Central memory CD4-positive, alpha-beta T cell (primary cell): Measurements from ENCODE around the gene C3.

Source experiments
- DNase-seq: peaks from one replicate; pipeline ENCODE4 v3.0.0; 2022

The C3 gene

GRCh38 chr19:6730153-6730804 lies 9.8 kb upstream of the C3 start:
- no peak for DNase-seq

DNA sequence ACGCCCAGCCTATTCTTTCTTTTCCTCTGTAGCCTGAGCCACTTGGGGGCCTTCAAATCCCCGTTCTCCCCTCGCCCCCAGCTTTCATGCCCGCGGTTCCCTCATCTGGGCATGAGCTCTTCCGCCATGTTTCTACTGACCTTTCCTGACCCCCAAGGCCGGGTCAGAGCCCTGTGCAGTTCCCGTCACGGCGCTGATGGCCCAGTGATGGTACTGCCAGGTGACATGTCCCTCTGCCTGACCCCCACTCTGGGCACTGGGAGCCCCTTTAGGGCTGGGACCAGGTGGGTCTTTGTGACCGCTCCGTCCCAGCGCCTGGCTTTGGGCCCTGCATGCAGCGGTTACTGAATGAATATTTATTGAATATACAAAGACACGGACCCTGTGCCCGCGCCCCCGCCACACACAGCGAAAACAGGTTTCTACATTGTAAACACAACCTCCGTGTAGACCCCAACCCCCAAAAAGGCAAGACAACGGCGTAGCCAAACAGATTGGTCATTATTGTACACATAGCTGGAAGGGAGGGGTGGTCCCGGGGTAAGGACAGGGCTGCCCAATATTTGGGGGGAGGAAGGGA lies 9.2 kb upstream of the C3 start:
- no peak for DNase-seq

DNA sequence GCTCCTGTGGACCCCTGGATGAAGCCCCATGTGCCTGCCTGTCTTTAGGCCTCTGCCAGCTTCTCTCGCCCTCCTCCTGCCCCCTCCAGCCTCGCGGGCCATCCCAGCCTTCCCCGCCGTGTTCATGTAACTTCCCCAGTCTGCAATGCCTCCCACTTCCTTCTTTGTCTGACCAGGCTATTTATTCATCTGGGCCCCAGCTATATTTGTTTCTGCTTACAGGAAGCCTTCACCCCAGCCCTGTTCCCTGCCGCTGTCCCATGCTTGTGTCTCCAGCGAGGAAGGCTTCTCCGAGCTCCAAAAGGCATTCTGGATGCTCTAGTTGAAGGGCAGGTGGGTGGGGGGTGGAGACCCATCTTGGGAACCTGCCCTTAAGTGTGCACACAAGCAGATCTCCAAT lies 7.9 kb upstream of the C3 start:
- no peak for DNase-seq

- DNase-seq: no peak
These were observed 5.2 kb upstream of the C3 start for GRCh38 chr19:6725513-6726231.

DNA sequence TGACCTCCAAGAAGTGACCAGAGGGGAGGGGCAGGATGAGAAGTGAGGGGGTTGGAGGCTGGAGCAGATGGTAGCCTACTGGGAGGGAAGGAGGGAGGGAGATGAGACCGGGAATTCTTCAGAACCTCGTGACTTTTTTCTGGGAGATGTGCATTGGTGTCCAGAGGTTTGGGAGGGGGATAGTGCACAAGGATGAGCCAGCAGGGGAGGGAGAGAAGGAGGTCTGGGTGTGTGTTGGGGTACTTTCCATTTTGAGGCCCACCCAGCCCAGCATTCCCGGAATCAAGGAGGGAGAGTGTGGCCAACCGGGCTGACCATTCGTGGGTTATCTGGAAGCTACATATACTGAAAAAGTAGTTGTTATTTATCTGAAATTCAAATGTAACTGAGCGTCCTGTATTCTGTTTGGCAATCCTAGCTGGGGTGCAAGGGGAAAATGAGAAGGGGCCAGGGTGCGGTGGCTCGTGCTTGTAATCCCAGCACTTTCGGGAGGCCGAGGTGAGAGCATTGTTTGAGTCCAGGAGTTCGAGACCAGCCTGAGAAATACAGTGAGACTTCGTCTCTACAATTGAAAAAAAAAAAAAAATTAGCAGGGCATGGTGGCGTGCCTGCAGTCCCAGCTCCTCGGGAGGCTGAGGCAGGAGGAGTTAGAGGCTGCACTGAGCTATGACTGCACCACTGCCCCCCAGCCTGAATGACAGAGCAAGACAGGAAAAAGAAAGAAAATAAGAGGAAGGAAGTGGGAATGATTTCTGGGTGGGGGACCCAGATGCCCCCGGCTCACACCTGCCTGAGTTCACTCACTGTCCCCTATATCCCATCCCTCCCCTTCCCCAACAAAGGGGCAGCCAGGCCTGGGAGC lies 4.4 kb upstream of the C3 start:
- DNase-seq: no peak

DNA sequence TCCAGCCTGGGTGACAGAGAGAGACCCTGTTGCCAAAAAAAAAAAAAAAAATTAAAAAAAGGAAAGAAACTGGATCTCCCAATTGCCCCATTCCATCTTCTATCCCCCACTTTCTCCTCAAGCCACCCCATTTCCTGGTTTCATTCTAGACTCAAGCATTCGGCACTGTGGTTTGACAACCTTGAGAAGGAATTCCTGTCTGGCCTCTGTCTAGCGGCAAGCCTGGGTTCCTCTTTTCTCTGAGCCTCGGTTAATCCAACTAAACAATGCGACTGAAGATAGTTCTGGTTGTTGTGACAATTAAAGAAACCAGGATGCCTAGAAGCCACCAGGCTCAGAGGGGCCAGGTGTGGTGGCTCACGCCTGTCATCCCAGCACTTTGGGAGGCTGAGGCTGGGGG lies 3.3 kb upstream of the C3 start:
- no peak for DNase-seq

DNA sequence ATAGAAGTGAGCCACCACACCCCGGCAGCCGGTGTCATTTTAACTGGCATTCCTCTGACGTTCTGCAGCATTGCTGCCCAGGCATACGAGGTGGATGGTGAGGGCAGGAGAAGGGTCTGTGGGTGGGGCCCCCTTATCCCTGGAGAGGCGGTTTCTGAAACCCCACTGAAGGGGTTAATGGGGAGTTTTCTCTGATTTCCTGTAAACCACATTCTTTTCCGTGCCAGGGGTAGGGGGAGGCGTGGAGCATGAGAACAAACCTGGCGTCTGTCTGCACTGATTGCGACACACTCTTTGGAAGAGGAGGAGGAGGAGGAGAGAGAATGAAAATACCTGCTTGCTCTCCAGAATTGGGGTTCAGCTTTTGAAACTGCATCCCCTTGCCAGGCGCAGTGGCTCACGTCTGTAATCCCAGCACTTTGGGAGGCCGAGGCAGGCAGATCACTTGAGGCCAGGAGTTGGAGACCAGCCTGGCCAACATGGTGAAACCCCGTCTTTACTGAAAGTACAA lies 2.7 kb upstream of the C3 start:
- no peak for DNase-seq

DNA sequence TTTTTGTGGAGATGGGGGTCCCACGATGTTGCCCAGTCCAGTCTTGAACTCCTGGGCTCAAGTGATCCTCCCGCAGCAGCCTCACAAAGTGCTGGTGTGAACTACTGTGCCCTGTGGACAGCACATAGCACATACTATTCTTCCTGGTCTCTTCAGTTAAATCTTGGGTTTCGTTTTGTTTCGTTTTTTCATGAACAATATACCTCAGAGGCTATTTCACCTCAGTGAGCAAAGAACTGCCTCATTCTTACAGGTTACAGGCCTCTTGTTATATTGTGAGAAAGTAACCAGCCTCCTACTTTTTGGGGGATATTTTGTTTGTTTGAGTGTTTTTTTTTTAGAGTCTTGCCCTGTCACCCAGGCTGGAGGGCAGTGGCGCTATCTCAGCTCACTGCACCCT lies 1.3 kb upstream of the C3 start:
- DNase-seq: no peak

DNA sequence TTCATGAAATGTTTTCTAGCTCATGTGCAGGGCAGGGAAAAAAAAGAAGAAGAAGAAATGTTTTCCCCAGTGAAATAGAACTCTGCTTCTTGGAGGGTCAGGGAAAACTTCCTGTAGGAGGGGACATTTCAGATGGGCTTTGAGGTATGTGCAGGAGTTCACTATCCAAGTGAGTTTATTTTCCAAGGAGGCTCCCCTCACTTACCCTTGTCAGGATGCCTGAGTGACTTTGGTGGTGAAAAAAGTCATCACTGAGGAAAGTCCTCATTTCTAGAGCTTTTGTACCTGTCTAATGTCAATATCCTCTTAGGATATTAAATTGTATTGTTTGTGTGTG lies 656 bp upstream of the C3 start:
- no peak for DNase-seq

DNA sequence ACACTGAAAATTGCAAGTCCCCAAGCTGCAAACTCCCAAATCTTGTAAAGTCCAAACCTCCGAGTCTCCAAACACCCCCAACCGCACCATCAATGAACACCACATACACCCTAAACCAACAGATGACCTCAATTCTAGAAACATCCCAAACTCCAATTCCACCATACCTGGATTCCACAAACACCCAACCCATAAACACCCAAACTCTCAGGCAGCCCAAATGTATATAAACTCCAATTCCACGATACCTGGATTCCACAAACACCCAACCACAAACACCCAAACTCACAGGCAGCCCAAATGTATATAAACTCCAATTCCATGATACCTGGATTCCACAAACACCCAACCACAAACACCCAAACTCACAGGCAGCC lies 470 bp downstream of the C3 start:
- DNase-seq: no peak

DNA sequence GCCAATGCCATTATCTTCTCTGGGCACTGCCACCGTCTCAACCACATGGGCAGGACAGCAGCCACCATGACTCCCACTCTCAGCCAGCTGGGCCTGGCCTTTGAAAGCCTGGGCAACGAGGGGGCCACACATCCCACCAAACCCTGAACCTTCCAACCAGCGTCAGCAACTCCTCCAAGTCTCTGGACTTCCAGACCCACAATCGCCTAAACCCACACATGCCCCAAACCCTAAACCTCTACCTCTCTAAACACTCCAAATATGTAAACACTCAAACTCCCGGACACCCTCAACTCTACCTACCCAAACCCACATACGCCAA lies 949 bp downstream of the C3 start:
- DNase-seq: no peak

DNA sequence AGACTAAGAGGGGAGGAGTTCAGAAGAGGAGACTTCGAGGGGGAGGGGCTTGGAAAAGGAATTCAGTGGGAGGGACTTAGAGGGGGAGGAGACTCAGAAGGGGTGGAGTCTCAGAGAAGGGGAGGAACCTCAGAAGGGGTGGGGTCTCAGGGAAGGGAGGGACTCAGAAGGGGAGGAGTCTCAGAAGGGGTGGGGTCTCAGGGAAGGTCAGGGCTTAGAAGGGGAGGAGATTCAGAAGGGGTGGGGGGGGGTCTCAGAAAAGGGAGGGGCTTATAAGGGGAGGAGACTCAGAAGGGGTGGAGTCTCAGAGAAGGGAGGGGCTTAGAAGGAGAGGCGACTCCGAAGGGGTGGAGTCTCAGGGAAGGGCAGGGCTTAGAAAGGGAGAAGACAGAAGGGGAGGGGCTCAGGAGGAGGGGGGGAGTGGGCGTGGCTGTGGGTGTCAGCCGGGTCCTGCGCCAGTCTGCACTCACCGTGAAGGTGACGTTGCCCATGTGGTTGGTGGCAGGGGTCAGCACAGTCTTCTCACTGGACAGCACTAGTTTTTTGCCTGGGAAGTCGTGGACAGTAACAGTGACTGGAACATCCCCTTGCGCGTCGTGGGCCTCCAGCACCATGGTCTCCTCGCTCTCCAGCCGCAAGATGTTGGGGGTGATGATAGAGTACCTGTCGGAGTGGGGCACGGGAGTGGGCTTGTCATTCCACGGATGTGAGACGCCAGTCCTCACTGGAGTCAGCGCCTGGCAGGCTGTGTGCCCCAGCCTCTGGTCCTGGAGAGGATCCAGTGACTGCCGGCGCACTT lies 1.5 kb downstream of the C3 start:
- no peak for DNase-seq

DNA sequence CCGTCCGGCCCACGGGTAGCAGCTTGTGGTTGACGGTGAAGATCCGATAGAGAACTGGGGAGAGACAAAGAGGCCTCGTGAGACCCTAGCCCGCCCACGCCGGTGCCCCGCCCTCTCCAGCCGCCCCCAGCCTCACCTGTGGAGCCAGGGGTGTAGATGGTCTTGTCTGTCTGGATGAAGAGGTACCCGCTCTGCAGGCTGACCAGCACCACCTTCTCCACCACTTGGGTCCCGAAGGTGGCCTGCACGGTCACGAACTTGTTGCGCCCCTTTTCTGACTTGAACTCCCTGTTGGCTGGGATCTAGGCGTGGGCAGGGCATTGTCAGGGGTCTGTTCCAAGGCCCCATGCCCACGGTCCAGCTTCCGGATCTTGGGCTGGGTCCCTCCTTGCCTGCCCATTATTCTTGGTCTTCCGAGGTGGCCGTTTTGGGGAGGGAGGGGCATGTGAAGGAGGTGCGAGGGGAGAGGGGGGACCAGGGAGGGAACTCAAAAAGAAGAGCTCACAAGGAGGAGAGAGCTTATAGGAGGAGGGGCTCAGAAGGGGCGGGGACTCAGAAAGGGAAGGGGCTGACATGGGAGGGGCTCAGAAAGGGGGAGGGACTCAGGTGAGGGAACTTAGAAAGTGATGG lies 2.2 kb downstream of the C3 start:
- DNase-seq: no peak

DNA sequence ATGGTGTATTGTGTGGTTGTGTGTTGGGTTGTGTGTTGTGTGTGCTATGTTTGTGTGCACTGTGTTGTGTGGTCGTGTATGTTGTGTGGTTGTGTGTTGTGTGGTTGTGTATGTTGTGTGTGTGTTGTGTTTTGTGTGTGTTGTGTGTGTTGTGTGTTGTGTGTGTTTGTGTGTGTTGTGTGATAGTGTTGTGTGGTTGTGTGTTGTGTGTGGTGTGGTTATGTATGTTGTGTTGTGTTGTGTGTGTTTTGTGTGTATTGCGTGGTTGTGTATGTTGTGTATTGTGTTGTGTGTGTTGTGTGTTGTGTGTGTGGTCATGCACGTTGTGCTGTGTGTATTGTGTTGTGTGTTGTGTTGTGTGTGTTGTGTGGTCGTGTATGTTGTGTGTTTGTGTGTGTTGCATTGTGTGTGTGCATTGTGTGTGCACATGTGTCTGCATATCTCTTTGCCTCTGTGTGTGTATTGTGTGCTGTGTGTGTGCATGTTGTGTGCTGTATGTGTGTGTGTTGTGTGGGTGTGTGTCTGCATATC lies 2.9 kb downstream of the C3 start:
- DNase-seq: no peak

- DNase-seq: no peak
These were observed 3.4 kb downstream of the C3 start for GRCh38 chr19:6717036-6717435.

DNA sequence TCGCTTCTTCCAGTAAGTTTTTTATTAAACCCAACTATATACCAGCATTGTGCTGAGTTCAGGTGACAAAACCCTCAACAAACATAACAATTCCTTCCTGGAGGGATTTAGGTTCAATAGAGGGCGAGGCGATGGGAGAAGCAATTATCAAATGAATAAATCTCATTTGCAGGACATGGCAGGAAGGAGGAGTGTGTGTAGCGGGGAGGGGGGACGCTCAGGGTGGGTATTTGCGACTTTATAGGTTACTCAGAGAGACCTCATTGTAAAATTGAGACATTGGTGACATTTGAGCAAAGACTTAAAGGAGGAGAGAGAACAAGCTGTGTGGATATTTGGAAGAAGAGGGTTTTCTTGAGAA lies 3.9 kb downstream of the C3 start:
- DNase-seq: no peak

GRCh38 chr19:6714749-6715555 lies 5.5 kb downstream of the C3 start:
- DNase-seq: no peak

DNA sequence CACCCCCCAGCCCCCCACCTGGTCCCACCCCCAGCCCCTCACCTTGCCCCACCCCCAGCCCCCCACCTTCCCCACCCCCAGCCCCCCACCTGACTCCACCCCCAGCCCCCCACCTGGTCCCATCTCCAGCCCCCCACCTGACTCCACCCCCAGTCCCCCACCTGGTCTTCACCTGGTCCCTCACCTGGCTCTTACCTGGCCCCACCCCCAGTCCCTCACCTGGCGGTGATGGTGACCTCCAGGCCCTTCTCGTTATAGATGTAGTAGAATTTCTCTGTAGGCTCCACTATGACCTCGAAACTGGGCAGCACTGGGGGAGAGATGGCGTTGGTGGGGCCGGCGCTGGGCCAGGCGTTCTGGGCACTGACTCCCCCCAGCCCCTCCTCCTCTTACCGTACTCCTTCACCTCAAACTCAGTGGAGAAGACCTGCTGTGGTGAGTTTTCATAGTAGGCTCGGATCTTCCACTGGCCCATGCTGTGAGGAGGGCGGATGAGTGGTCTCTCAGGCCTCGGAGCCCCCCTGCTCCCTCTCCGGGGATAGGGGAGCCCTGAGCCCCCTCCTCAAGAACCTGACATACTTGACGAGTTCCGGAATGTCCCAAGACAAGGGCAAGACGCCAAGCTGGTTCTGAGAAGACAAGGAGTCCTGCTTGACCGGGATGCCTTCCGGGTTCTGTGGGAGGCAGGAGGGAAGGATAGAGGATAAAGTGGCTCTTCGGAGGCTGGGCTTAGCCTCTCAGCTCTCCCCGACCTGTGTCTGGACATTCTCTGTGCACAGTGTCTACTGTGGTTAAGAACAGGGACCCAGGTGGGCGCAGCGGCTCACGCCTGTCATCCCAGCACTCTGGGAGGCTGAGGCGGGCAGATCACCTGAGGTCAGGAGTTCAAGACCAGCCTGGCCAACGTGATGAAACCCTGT lies 6.4 kb downstream of the C3 start:
- DNase-seq: no peak

DNA sequence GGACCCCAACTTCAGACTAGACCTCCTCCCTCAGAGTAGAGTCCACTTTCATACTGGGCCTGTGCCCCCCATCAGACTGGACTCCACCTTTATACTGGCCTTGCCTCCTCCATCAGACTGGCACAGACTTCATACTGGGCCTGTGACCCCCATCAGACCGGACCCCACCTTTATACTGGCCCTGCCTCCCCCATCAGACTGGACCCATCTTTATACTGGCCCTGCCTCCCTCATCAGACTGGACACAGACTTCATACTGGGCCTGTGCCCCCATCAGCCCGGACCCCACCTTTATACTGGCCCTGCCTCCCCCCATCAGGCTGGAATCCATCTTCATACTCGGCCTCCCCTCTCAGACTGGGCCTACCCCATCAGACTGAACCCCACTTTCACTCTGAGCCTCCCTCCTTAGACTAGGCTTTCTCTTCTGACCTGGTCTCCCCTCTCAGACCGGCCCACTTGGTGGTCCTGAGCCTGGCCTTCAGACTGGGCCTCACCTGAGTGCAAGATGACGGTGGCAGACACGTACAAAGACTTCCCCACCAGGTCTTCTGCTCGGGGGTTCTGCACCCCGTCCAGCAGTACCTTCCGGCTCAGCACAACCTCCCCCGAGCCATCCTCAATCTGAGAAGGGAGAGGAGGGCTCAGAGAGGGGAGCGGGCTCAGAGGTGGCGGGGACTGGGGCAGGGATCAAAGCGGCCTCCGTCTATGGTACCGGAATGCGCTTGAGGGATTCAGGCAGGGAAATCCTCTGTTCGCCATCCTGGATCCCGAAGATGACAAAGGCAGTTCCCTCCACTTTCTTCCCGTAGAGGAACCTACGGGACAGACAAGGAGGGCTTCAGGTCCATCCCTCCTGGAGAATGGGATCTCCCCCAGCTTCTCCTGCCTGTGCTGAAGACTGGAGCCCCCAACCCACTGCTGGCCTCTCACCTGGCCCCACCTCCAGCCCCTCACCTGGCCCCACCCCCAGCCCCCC lies 7.5 kb downstream of the C3 start:
- no peak for DNase-seq
